HG02970 (cell line): ENCODE measurements around the gene CYB5B.

ENCODE experiments used
- ATAC-seq: cut with Tn5 transposase; IDR thresholded peaks from one replicate; pipeline ENCODE4 v1.9.1; 2021; ENCODE audit warnings: mild to moderate bottlenecking, moderate library complexity, moderate number of reproducible peaks; ENCODE audit not compliant: unreplicated experiment, low FRiP score

CYB5B gene

GRCh38 chr16:69481901-69482341, 57.5 kb downstream of the CYB5B start:
- ATAC-seq = no peak

- no peak for ATAC-seq
Observed at GRCh38 chr16:69482410-69482991, 58.1 kb downstream of the CYB5B start.

GRCh38 chr16:69483611-69484010, 59.2 kb downstream of the CYB5B start:
- ATAC-seq = no peak

- no peak for ATAC-seq
Observed at GRCh38 chr16:69485361-69485760, 60.9 kb downstream of the CYB5B start.

GRCh38 chr16:69485816-69486215, 61.4 kb downstream of the CYB5B start:
- no peak for ATAC-seq

- ATAC-seq = no peak
Observed at GRCh38 chr16:69486272-69486671, 61.9 kb downstream of the CYB5B start.

- no peak for ATAC-seq
Observed at GRCh38 chr16:69486724-69487123, 62.3 kb downstream of the CYB5B start.

- no peak for ATAC-seq
Observed at GRCh38 chr16:69490707-69491324, 66.4 kb downstream of the CYB5B start.

GRCh38 chr16:69494991-69495392, 70.6 kb downstream of the CYB5B start:
- no peak for ATAC-seq

- no peak for ATAC-seq
Observed at GRCh38 chr16:69495821-69496220, 71.4 kb downstream of the CYB5B start.

GRCh38 chr16:69496376-69496775, 72.0 kb downstream of the CYB5B start:
- ATAC-seq = no peak

GRCh38 chr16:69496896-69497295, 72.5 kb downstream of the CYB5B start:
- no peak for ATAC-seq

- ATAC-seq = no peak
Observed at GRCh38 chr16:69497876-69498596, 73.6 kb downstream of the CYB5B start.

GRCh38 chr16:69498926-69499325, 74.5 kb downstream of the CYB5B start:
- ATAC-seq = no peak

- ATAC-seq = no peak
Observed at GRCh38 chr16:69499541-69500230, 75.3 kb downstream of the CYB5B start.

GRCh38 chr16:69500496-69500895, 76.1 kb downstream of the CYB5B start:
- ATAC-seq = no peak

GRCh38 chr16:69501956-69502745, 77.7 kb downstream of the CYB5B start:
- no peak for ATAC-seq

- ATAC-seq = no peak
Observed at GRCh38 chr16:69503244-69503643, 78.8 kb downstream of the CYB5B start.

- ATAC-seq = no peak
Observed at GRCh38 chr16:69508033-69508755, 83.8 kb downstream of the CYB5B start.

GRCh38 chr16:69509125-69509524, 84.7 kb downstream of the CYB5B start:
- no peak for ATAC-seq
